Measurements from ENCODE around the gene IGSF22.

IGSF22 gene

GRCh38 chr11:18726040-18726439 lies at the start of gene IGSF22:
IGSF22 (minus strand) TSS chr11:18726188; CDS start chr11:18724236, 1,952 bp downstream.
- no peak for DNase-seq (ENCODE audit: low spot score)

- DNase-seq (ENCODE audit: low spot score) = no peak
Measured at GRCh38 chr11:18774801-18775200, 48.8 kb upstream of the IGSF22 start.

- DNase-seq (ENCODE audit: low spot score) = no peak
Measured at GRCh38 chr11:18773681-18774080, 47.7 kb upstream of the IGSF22 start.

- DNase-seq (ENCODE audit: low spot score) = no peak
Measured at GRCh38 chr11:18773104-18773503, 47.1 kb upstream of the IGSF22 start.

- DNase-seq (ENCODE audit: low spot score) = no peak
Measured at GRCh38 chr11:18772211-18772610, 46.2 kb upstream of the IGSF22 start.

- no peak for DNase-seq (ENCODE audit: low spot score)
Measured at GRCh38 chr11:18771266-18772035, 45.5 kb upstream of the IGSF22 start.

GRCh38 chr11:18770479-18771125 lies 44.6 kb upstream of the IGSF22 start:
- DNase-seq (ENCODE audit: low spot score) = no peak

- no peak for DNase-seq (ENCODE audit: low spot score)
Measured at GRCh38 chr11:18769802-18770456, 43.9 kb upstream of the IGSF22 start.

- no peak for DNase-seq (ENCODE audit: low spot score)
Measured at GRCh38 chr11:18768978-18769377, 43.0 kb upstream of the IGSF22 start.

- DNase-seq (ENCODE audit: low spot score) = no peak
Measured at GRCh38 chr11:18768472-18768901, 42.5 kb upstream of the IGSF22 start.

GRCh38 chr11:18766015-18766414 lies 40.0 kb upstream of the IGSF22 start:
- no peak for DNase-seq (ENCODE audit: low spot score)

GRCh38 chr11:18765554-18765953 lies 39.6 kb upstream of the IGSF22 start:
- DNase-seq (ENCODE audit: low spot score) = no peak

- no peak for DNase-seq (ENCODE audit: low spot score)
Measured at GRCh38 chr11:18761741-18762140, 35.8 kb upstream of the IGSF22 start.

GRCh38 chr11:18761144-18761543 lies 35.2 kb upstream of the IGSF22 start:
- no peak for DNase-seq (ENCODE audit: low spot score)

GRCh38 chr11:18757811-18758210 lies 31.8 kb upstream of the IGSF22 start:
- no peak for DNase-seq (ENCODE audit: low spot score)

GRCh38 chr11:18756889-18757288 lies 30.9 kb upstream of the IGSF22 start:
- no peak for DNase-seq (ENCODE audit: low spot score)

GRCh38 chr11:18754308-18754707 lies 28.3 kb upstream of the IGSF22 start:
- DNase-seq (ENCODE audit: low spot score) = no peak

- DNase-seq (ENCODE audit: low spot score) = peak; percentile 36
Measured at GRCh38 chr11:18752502-18752901, 26.5 kb upstream of the IGSF22 start.

- DNase-seq (ENCODE audit: low spot score) = no peak
Measured at GRCh38 chr11:18750944-18751343, 25.0 kb upstream of the IGSF22 start.

GRCh38 chr11:18749681-18750319 lies 23.8 kb upstream of the IGSF22 start:
- DNase-seq (ENCODE audit: low spot score) = no peak

- DNase-seq (ENCODE audit: low spot score) = no peak
Measured at GRCh38 chr11:18748766-18749365, 22.9 kb upstream of the IGSF22 start.

- no peak for DNase-seq (ENCODE audit: low spot score)
Measured at GRCh38 chr11:18745251-18745650, 19.3 kb upstream of the IGSF22 start.
